Activated gamma-delta T cell treated with Interleukin-2 at 50 U/mL for 16 hours (primary cell): Measurements from ENCODE around the gene RPS5.
"Not testable (repeated sequence)": the region's sequence is repeated elsewhere in the genome, so short reads cannot be mapped to it uniquely, and the experiment has no call there.

ENCODE experiments used
- DNase-seq: peaks from one replicate; pipeline ENCODE4 v3.0.0-alpha.2; 2020

The RPS5 gene

GRCh38 chr19:58356766-58357480 lies 30.1 kb upstream of the RPS5 start:
- DNase-seq: no peak

DNA sequence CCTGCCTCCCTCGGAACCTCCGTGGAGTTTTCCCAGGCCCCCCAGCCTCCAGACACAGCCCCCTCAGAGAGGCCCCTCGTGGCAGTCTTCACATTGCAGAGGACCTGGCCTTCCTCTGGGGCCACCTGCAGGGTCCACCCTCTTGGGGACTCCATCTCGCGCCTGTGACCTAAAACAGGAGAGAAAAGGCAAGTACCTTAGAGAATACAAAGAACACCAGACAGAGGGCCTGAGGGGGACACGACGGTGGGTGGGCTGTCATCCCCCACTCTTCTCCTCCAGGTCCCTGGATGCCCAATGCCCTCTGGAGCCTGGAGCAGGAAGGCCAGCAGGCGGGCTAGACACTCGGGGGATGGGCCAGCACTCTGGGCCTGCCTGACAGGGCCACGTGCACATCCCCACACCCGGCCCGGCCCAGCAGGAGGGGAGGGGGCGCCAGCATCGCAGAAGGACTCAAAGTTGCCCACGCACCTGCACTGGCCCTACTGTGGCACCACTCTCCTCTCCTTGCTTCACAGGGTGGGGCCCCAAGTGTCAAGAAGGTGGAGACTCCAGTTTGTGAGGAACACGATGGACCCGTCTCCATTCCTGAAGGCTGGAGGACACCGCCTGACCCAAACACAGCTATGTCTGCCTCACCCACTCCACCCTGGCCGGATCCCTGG lies 29.5 kb upstream of the RPS5 start:
- DNase-seq: no peak

- peak; percentile 28 for DNase-seq
Observed at GRCh38 chr19:58361900-58362271, 25.2 kb upstream of the RPS5 start.

GRCh38 chr19:58362272-58362994 lies 24.6 kb upstream of the RPS5 start, which contains the start of gene ZNF497:
ZNF497 (minus strand) TSS chr19:58362751; CDS start chr19:58357635, 5,116 bp downstream.
- DNase-seq: peak; percentile 96

- no peak for DNase-seq
Observed at GRCh38 chr19:58364146-58364545, 22.9 kb upstream of the RPS5 start.

DNA sequence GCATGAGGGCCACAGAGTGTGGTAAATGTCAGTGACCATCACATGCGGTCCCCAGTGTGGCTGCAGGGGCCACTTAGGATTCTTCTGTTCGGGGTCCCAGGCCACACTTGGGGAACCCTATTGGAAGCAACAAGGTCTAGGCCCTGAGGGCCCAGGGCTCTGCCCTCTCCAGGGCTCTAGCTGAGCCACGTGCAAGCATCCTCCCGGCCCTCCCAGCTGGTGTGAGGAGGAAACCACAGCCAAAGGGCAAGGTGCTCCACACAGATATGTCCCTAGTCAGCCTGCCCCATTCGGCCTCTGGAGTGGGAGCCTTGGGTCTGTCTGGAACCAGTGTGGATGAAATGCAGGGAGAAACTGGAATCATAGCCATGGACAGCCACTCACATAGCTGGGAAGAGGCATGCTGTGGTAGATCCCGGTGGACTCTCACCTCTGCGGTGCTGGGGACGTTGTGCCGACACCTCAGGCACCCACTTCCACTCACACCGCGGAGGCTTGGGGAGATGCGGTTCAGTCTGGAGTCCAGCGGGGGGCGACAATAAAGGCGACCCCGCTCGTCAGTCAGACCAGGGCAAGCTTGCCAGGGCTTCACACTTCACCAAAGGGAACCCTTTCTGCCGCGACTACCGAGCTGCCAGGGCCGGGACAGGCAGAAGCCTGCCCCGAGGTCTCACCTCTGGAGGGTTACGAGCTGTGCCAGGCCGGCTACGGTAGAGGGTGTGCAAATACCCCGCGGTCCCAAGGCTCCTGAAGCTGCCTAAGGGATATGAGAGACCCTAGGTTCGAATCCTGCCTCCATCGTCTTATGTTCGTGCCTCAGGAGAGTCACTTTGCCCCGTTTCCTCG lies 20.3 kb upstream of the RPS5 start:
- no peak for DNase-seq

DNA sequence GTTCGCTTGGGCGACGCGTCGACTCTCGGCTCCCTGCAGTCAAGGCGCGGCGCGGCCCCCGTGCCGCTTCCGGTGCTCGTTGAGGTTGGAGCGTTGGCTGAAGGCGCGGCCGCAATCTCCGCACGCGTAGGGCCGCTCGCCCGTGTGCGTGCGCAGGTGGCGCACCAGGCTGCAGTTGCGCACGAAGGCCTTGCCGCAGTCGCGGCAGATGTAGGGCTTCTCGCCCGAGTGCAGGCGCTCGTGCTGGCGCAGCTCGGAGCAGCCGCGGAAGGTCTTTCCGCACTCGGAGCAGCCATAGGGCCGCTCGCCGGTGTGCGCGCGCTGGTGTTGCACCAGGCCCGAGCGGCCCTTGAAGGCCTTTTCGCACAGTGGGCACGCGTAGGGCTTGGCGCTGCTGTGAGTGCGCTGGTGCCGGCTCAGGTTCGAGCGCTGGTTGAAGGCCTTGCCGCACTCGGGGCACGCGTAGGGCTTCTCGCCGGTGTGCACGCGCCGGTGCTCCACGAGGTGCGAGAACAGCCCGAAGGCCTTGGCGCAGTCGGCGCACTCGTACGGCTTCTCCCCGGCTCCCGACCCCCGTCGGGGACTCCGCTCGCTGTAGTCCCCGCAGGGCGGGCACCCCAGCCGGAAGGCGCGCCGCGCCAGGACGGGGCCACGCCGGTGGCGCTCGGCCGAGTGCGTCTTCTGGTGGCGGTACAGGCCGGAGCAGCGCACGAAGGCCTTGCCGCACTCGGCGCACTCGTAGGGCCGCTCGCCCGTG lies 19.2 kb upstream of the RPS5 start:
- DNase-seq: no peak

GRCh38 chr19:58368561-58369360 lies 18.3 kb upstream of the RPS5 start:
- no peak for DNase-seq

- DNase-seq: no peak
Observed at GRCh38 chr19:58372311-58373133, 14.5 kb upstream of the RPS5 start.

- DNase-seq: no peak
Observed at GRCh38 chr19:58374200-58374599, 12.9 kb upstream of the RPS5 start.

DNA sequence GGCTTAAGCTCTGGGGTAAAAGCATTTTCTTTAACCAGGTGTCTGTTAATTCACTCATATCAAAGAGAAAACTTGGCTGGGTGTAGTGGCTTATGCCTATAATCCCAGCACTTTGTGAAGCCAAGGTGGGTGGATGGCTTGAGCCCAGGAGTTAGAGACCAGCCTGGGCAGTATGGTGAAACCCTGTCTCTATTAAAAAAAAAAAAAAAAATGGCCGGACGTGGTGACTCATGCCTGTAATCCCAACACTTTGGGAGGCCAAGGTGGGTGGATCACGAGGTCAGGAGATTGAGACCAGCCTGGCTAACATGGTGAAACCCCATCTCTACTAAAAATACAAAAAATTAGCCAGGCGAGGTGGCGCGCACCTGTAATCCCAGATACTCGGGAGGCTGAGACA lies 10.3 kb upstream of the RPS5 start:
- DNase-seq: not testable (repeated sequence)

DNA sequence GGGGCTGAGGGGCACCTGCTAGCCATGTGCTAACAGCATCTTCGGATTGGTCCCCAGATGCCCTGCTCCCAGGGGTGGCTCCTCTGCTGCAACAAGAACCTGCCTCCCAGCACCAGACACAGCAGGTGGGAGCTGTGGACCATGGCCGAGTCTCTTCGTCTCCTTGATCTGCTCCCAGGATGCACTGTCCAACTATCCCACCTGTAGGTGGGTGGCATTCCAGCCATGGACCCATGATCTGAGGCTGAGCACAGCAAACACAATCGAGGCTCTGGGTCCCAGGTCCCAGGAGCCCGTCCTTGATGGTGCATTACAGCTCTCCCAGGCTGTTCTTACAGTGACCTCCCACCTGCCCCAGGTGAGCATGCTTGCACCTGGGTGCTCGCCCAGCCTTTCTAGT lies 7.8 kb upstream of the RPS5 start:
- DNase-seq: no peak

DNA sequence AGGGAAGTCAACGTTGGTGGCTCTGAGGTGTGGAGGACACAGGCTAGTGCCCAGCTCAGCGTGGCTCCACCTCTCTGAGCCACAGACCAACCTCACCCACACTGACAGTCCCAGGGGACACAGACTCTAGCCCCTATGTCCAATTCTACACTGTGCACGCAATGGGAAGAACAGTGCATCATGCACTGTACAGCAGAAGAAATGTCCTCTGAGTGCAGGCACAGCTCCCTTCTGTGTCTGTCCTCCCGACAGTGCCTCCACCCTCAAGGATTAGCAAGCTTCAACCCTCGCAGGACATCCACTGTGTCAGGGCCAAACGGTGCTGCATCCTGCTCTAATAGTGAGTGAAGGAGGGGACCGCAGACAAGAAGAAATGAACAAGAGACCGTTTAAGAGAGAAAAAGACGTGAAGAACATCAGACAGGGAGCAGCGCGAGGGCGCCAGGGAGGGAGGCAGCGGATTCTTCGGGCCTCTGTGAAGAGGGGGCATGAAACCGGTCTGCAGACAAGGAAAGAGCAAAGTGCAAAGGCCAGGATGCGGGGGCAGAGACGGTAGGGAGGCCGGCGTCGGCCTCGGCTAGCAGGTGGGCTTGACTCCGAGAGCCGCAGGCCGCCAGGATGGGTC lies 6.9 kb upstream of the RPS5 start:
- DNase-seq: no peak

GRCh38 chr19:58380662-58381459 lies 6.2 kb upstream of the RPS5 start, which contains the start of gene ZNF837:
ZNF837 (minus strand) TSS chr19:58381030; CDS start chr19:58369332, 11,698 bp downstream.
- DNase-seq: peak; percentile 97

DNA sequence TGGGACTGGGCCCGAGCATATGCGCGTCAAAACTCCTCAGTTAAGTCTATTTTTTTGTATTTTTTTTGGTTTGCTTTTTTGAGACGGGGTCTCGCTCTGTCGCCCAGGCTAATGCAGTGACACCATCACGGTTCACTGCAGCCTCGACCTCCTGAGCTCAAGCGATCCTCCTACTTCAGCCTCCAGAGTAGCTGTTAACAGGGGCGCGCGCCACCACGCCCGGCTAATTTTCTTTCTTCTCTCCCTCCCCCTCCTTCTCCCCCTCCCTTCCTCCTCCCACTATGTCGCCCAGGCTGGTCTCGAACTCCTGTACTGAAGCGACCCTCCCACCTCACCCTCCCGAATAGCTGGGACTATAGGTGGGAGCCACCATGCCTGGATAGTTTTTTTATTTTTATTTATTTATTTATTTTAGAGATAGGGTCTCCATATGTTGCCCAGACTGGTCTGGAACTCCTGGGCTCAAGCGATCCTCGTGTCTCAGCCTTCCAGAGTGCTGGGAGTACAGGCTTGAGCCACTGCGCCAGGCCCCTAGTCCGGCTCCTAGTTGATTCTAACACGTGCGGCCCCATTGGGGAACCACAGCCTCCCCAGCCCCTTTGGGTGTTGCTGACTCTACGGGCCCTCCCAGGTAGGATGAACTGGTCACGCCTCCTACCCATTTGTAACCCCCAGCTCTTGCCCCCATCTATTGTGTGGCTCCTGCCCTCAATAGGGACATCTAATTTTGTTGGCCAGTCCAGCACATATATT lies 5.4 kb upstream of the RPS5 start:
- no peak for DNase-seq

DNA sequence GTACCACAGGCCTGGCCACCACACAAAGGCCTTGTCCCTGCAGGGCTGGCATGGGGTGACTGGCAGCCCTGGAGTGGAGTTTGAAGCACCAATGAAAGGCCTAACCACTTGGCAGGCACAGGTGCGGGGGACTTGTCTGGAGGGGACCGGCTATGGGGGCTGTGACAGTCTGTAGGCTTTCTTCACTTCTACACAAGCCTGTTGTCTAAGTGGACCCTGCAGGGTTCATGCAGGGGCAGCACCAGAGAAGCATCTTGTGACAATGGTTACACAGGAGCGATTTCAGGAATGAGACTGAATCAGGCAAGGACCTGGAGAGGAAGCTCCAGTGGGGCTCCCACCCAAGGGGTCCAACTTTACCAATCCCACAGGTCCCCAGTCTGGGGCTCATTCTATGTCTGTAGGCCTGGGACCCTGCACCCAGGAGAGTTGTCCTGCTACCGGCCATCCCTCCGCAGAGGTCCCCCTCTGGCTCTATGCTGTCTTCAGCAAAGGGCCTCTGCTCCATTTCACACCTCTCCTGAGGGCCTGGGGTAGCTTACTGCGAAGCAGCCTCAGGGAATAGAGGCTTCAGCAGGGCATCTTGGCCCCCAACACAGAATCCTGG lies 4.0 kb upstream of the RPS5 start:
- no peak for DNase-seq

DNA sequence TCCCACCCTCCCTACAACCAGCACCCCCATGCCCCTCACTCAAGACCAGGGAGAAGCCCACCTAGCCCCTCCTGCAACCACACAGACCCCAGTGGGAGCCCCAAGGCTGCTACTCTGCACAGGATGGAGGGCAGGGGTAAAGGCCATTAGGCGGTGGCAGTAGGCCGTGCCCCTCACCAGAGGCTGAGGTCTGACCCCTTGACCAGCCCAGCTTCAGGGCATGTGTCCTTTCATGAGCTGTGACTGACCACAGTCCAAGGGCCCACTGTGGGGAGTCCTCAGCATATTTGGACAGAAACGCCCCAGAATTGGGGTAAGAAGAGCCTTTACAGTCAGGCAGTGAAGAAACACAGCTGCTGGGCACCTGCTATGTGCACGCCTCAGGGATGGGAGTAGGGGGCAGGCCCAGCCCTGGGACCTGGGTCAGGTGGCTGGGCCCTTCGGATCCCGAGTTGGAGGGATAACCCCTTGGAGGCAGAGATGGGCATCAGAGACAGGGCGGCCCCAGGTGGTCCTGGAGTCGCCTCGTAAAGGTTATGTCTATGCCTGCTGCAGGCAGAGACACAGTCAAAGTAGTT lies 1.7 kb upstream of the RPS5 start:
- no peak for DNase-seq
